ENCODE measurements around the gene GRK7.

- TF ChIP-seq EZH2 (IDR thresholded peaks at IDR 0.05; ENCODE audit: borderline replicate concordance, low read length) (no peak), CTCF (IDR thresholded peaks at IDR 0.05; ENCODE audit: low read length) (no peak)
These were observed 40.6 kb upstream of the GRK7 start for GRCh38 chr3:141722648-141723047.

All from OCI-LY1 (cell line).